OCI-M1 (cell line): ENCODE data around the gene ADA.

ENCODE experiments used
- DNase-seq: peaks from one replicate; lab custom pipeline; 2025; lab: John Stamatoyannopoulos, UW

Gene ADA

DNA sequence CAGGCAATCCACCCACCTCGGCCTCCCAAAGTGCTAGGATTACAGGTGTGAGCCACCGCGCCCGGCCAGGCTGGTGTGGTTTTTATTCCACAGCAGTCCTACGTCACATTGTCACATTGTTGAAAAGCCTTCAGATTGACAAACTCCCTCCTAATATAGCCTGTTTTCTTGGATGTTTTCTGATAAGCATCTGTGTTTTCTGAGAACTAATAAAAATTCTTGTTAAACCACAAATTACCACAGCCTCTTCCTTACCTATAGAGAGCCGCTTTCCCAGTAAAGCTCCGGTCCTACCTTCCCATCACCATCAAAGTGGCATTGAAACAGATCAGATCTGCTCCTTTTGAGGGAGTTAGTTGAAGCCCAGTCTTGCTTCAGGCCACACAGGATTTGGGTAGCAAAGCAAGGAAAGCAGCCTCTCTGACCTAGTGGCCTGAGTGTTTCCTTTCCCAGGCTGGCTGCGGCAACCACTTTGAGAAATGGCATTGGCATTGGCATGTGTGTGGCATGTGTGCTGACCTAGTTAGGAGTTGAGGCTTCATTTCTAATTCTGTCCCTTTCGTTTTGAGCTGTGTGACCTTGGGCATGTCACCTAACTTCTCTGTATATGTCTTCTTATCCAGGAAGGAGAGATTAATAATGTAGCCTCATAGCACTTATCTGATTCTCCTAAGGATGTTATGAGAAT is 70.8 kb downstream of the ADA start:
- no peak for DNase-seq

DNA sequence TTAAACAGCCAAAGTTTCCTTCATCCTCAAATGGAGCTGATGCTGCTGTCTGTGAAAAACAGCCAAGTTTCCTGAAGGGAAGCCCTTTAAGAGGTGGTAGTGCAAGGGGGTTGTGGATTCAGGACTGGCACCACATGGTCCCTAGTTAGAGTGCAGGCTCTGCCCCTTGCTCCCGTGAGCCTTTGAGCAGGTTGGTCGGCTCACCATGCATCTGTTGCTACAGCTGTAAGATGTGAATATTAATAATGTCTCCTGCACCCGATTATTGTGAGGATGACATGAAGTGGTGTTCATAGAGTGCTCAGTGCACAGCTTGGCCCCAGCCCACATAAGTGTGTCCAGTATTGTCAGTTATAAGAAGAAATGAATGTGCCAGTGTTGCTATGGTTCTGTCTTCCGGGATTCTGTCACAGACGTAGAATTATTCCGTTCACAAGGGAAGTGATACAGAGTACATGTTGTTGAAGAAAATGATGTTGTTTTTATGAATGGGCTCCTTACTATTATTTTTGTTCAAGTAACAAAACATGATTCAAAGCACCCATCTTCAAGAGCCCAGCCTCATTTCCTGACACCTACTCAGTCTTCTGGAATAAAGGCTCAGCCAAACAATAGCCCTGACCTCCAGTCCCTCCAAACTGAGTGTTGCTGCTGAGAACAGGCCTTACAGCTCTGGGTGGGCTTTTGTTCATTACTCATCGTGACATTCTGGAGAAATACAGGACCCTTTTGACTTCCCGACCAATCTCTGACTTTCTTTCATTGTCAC is 72.0 kb downstream of the ADA start:
- DNase-seq, result no peak

DNA sequence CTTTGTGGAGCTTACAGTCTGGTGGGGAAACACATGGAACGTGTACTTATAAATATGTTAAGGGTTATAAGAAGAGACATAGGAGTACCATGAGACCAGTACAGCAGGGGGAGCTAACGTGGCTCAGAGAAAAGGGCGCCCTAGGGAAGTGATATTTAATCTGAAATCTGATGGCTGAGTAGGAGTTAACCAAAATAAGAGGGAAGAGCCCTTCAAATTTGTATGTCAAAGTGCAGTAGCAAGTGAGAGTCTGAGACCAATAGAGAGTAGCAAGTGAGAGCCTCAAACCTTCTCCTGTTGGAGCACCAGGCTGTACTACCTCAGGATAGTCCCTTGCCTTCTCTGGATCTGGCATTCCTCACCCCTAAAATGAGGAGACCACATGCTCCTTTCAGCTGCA is 75.2 kb downstream of the ADA start:
- DNase-seq, result peak; percentile 89

DNA sequence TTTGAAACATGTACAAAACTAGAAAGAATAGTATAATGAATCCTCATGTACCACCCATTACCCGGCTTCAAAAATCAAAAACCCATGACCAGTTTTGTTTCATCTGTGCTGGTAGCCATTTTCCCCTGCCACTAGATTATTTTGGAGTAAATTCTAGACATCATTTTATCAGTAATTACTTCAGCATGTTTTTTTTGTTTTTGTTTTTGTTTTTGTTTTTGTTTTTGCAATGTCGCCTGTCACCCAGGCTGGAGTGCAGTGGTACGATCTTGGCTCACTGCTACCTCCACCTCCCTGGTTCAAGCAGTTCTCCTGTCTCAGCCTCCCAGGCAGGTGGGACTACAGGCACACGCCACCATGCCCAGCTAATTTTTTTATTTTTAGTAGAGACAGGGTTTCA is 77.1 kb downstream of the ADA start:
- DNase-seq, result no peak

DNA sequence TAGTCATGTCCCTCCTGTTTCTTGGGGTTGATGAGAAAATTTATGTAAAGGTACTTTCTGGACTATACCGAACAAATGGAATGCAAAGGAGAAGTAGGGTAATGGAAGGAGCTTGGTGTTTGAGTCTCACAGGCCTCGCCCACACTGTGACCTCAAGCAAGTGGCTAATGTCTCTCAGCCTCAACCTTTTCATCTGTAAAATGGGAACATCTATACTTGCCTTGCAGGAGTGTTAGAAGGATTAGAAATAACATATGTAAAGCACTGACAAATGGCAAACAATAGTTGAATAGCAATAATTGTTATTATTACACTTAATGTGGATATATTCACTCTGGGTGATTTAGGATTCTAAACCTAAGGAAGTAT is 78.0 kb downstream of the ADA start:
- DNase-seq, result no peak

DNA sequence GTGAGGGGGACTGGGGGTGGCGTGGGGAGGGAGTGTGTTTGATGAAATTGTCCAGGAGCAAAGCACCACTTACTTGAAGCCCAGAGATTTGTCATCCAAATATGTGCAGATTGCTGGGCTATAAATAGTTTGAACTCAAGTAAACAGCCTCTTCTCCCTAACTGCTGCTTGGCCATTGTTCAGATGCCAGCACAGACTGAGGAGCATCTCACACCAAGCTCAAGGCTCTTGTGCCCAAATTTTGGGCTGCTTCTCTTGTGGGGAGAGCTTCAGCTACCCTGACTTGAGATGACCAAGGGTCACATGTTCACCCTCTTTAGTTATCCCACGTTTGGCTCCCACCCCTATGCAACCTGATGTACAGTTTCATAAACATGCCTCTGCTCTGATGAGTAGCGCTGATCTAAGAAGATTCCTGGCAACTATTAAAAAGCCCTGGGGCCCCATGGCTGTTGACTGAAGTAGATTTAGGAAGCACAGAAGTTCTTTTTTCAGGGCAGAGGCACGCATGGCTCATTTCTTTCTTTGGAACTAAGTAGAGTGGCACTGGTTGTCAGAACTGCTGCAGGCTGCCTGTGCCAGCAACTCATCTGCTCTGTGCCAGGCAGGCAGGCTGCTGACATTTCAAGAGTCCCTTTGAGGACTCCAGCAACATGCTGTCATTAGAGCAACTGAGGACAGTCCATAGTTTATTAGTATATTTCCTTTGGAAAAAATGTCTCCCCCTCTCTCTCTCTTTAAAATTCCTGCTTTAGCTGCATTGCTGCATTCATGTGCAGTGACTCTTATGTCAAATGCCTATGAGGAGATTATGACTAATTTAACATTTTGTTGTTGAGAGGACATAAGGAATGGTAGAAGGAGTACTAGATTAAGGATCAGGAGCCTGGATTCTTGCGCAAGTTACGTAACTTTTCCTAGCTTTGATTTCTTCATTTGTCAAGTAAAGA is 78.7 kb downstream of the ADA start:
- DNase-seq, result peak; percentile 30

DNA sequence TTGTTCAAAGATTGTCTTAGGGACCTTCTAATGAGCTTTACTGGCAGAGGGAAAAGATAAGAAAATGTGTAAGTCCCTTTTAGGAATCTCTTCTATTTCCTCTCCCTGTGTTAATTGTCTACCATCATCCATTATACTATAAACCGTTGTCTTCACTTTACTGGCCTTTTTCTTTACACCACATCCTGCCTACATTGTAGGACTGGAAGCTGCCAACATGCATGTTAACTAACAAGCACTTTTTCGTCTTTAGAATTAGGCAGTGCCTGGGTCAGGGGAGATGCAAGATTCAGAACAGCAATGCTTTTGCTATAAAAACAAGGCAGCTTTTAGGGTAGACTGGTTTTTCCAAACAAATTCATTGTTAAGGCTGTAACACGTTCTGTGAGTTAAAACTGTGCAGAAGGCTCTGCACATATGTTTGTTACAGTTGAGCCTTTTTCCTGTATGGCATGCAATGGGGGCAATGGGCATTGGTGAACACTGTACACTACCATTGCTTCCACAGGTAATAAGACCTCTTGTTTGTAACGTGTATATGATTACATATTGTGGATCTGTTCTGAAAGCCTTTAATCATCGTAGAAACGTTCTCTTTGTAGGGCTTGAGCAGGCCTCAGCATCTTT is 80.0 kb downstream of the ADA start:
- DNase-seq, result no peak

DNA sequence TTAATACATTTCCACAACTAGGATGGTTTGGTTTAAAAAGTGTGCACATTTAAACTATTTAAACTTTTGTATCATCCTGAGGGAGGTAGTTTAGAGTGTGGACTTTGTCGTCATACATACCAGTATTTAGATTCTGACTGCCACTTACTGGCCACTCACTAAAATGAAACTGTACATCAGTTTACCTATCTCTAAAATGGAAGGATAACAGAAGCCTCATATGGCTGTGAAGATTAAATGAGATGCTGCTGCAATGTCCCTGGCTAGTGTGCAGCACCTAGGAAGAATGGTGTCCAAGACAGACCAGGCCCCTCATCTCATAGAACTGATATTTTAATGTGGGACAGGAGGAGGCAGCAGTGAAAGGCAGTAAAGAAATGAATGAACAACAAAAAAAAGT is 81.1 kb downstream of the ADA start:
- DNase-seq, result no peak
